ENCODE measurements around the gene CYB561D1. TPM values are rescaled to one million over a fixed set of nuclear protein-coding genes. Genes with fewer than 3 reads are reported as not detected.

CYB561D1 gene
- total and polyA plus RNA-seq, 10 of the 15 experiments (the other 5 are each of a cell fraction or from before 2014, with no cell fraction given): 0.68 to 9.0 (median 3.3) TPM

GRCh38 chr1:109483672-109484518 lies 10.0 kb upstream of the CYB561D1 start, which contains the start of gene ATXN7L2 (continued):
- TF ChIP-seq HCFC1 (IDR thresholded peaks at IDR 0.05; ENCODE audit: low read length): peak; percentile 69
- TF ChIP-seq E2F4 (IDR thresholded peaks at IDR 0.05; ENCODE audit: low read depth, low read length): no peak
- no peak for TF ChIP-seq ZBTB33 (IDR thresholded peaks at IDR 0.05)
- peak; percentile 92; the same call in 1 of the 2 replicates for TF ChIP-seq LARP7 (IDR thresholded peaks at IDR 0.05)
- TF ChIP-seq ZNF217 (IDR thresholded peaks at IDR 0.05): peak; percentile 64; the same call in 1 of the 2 replicates
- no peak for TF ChIP-seq NR2C2 (IDR thresholded peaks at IDR 0.05; ENCODE audit: borderline replicate concordance, control insufficient read depth, insufficient read length, low read depth)
- TF ChIP-seq GABPA (IDR thresholded peaks at IDR 0.05; ENCODE audit: low read depth): no peak
- TF ChIP-seq HSF1 (IDR thresholded peaks at IDR 0.05; ENCODE audit: low read depth, low read length): no peak
- peak; percentile 98 for TF ChIP-seq NBN (IDR thresholded peaks at IDR 0.05)
- peak; percentile 84; the same call in 1 of the 2 replicates for TF ChIP-seq ZNF207 (IDR thresholded peaks at IDR 0.05; ENCODE audit: borderline replicate concordance)
- no peak for TF ChIP-seq TCF7 (IDR thresholded peaks at IDR 0.05; ENCODE audit: borderline replicate concordance)
- TF ChIP-seq PAX8 (IDR thresholded peaks at IDR 0.05): no peak
- TF ChIP-seq ESRRA (IDR thresholded peaks at IDR 0.05; ENCODE audit: low read length): peak; percentile 32; the same call in 1 of the 2 replicates
- TF ChIP-seq YBX1 (IDR thresholded peaks at IDR 0.05): no peak
- no peak for TF ChIP-seq RBBP5 (conservative IDR thresholded peaks at IDR 0.05)
- peak; percentile 100 for TF ChIP-seq RELB (IDR thresholded peaks at IDR 0.05; ENCODE audit: low read depth)
- no peak for TF ChIP-seq BCL11A (IDR thresholded peaks at IDR 0.05; ENCODE audit: low read depth, low read length)
- no peak for TF ChIP-seq EZH2 (IDR thresholded peaks at IDR 0.05; ENCODE audit: borderline replicate concordance, control insufficient read depth, low read depth, low read length)
- TF ChIP-seq SREBF2 (IDR thresholded peaks at IDR 0.05; ENCODE audit: low read length): no peak
- peak; percentile 56 for TF ChIP-seq MTA2 (IDR thresholded peaks at IDR 0.05; ENCODE audit: low read depth)
- TF ChIP-seq E4F1 (IDR thresholded peaks at IDR 0.05; ENCODE audit: borderline replicate concordance, partially characterized antibody): peak; percentile 97
- peak; percentile 70 for TF ChIP-seq MEF2B (IDR thresholded peaks at IDR 0.05; ENCODE audit: partially characterized antibody, poor library complexity, severe bottlenecking)
- TF ChIP-seq POLR2A (IDR thresholded peaks at IDR 0.05; ENCODE audit: low read depth, low read length): peak; percentile 91
